Measurements from ENCODE around the gene MORN1.

Gene MORN1

GRCh38 chr1:2344121-2344681, 47.2 kb downstream of the MORN1 start:
- TF ChIP-seq TEAD4 (IDR thresholded peaks at IDR 0.05) (no peak), TCF12 (IDR thresholded peaks at IDR 0.05; ENCODE audit: low read depth) (no peak), FOXM1 (IDR thresholded peaks at IDR 0.05; ENCODE audit: borderline replicate concordance, low read depth) (no peak), YY1 (IDR thresholded peaks at IDR 0.05; ENCODE audit: low read depth) (no peak), RAD21 (IDR thresholded peaks at IDR 0.05; ENCODE audit: low read depth) (no peak)

DNA sequence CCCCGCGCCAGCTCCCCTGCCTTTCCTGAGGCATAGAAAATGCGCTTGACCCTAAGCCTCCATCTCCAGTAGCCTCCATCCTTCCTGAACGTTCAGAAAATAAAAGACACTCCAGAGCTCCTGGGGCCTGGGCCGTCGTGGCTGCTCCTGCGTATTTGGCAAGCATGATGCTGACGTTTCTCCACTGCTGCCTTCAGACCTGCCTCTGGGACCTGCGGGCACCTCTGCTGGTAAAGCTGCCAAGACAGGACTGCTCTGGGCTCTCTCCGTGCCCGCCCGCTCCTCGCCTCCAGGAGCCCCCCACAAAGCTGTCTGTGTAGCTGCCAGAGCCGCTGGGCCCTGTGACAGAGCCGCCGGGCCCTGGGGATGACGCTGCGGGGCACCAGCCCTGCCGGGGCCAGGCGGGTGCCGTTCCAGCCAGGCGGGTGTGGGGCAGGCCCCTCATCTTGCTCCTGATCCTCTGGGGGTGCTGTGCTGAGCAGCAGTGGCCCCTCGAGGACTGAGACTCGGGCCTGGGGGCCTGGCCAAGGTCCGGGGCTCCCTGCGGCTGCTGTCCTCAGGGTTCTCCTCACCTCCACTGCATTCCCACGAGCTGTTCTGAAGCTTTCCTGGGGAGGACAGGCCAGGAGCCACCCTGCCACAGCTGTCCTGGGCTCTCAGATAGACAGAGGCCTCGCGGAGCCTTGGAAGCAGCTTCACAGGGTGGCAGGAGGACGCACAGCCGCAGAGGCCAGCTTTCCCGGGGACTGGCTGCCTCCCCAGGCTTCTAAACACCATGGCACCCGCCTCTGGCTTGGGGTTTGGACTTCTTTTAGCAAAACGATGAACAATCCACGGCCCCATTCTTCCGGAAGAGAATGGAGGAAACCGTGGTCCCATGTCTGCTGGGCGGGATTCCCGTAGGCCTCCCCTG, 48.1 kb downstream of the MORN1 start:
- TF ChIP-seq TAF1 (IDR thresholded peaks at IDR 0.05; ENCODE audit: low read depth) (no peak), EP300 (IDR thresholded peaks at IDR 0.05; ENCODE audit: borderline replicate concordance) (no peak), RAD21 (IDR thresholded peaks at IDR 0.05; ENCODE audit: low read depth) (no peak), MAX (IDR thresholded peaks at IDR 0.05) (no peak), TCF12 (IDR thresholded peaks at IDR 0.05; ENCODE audit: low read depth) (no peak), TEAD4 (IDR thresholded peaks at IDR 0.05) (no peak), CEBPB (IDR thresholded peaks at IDR 0.05) (no peak), NFIC (IDR thresholded peaks at IDR 0.05) (no peak), ZBTB7A (IDR thresholded peaks at IDR 0.05; ENCODE audit: low read depth) (no peak), FOXM1 (IDR thresholded peaks at IDR 0.05; ENCODE audit: borderline replicate concordance, low read depth) (no peak), YY1 (IDR thresholded peaks at IDR 0.05; ENCODE audit: low read depth) (no peak)
- TF ChIP-seq, protein P1, sequence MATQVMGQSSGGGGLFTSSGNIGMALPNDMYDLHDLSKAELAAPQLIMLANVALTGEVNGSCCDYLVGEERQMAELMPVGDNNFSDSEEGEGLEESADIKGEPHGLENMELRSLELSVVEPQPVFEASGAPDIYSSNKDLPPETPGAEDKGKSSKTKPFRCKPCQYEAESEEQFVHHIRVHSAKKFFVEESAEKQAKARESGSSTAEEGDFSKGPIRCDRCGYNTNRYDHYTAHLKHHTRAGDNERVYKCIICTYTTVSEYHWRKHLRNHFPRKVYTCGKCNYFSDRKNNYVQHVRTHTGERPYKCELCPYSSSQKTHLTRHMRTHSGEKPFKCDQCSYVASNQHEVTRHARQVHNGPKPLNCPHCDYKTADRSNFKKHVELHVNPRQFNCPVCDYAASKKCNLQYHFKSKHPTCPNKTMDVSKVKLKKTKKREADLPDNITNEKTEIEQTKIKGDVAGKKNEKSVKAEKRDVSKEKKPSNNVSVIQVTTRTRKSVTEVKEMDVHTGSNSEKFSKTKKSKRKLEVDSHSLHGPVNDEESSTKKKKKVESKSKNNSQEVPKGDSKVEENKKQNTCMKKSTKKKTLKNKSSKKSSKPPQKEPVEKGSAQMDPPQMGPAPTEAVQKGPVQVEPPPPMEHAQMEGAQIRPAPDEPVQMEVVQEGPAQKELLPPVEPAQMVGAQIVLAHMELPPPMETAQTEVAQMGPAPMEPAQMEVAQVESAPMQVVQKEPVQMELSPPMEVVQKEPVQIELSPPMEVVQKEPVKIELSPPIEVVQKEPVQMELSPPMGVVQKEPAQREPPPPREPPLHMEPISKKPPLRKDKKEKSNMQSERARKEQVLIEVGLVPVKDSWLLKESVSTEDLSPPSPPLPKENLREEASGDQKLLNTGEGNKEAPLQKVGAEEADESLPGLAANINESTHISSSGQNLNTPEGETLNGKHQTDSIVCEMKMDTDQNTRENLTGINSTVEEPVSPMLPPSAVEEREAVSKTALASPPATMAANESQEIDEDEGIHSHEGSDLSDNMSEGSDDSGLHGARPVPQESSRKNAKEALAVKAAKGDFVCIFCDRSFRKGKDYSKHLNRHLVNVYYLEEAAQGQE (IDR thresholded peaks at IDR 0.05; ENCODE audit: low read depth), result no peak
- TF ChIP-seq, protein P2, sequence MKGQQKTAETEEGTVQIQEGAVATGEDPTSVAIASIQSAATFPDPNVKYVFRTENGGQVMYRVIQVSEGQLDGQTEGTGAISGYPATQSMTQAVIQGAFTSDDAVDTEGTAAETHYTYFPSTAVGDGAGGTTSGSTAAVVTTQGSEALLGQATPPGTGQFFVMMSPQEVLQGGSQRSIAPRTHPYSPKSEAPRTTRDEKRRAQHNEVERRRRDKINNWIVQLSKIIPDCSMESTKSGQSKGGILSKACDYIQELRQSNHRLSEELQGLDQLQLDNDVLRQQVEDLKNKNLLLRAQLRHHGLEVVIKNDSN (IDR thresholded peaks at IDR 0.05), result no peak

- TF ChIP-seq MAX (IDR thresholded peaks at IDR 0.05) (no peak), FOXM1 (IDR thresholded peaks at IDR 0.05; ENCODE audit: borderline replicate concordance, low read depth) (no peak), NFIC (IDR thresholded peaks at IDR 0.05) (no peak), EP300 (IDR thresholded peaks at IDR 0.05; ENCODE audit: borderline replicate concordance) (no peak), CREB1 (IDR thresholded peaks at IDR 0.05; ENCODE audit: low read depth) (no peak), TAF1 (IDR thresholded peaks at IDR 0.05; ENCODE audit: low read depth) (no peak), TEAD4 (IDR thresholded peaks at IDR 0.05) (no peak), TCF12 (IDR thresholded peaks at IDR 0.05; ENCODE audit: low read depth) (no peak), ZBTB7A (IDR thresholded peaks at IDR 0.05; ENCODE audit: low read depth) (no peak), RAD21 (IDR thresholded peaks at IDR 0.05; ENCODE audit: low read depth) (no peak), CEBPB (IDR thresholded peaks at IDR 0.05) (no peak), YY1 (IDR thresholded peaks at IDR 0.05; ENCODE audit: low read depth) (no peak), EGR1 (IDR thresholded peaks at IDR 0.05) (no peak)
- TF ChIP-seq, protein P2 (IDR thresholded peaks at IDR 0.05), result no peak
- TF ChIP-seq, protein P1 (IDR thresholded peaks at IDR 0.05; ENCODE audit: low read depth), result no peak
Measured at GRCh38 chr1:2342384-2343022, 48.9 kb downstream of the MORN1 start.

GRCh38 chr1:2341706-2342383, 49.5 kb downstream of the MORN1 start:
- TF ChIP-seq TCF12 (IDR thresholded peaks at IDR 0.05; ENCODE audit: low read depth), result no peak
- no peak for TF ChIP-seq NFIC (IDR thresholded peaks at IDR 0.05)
- TF ChIP-seq RAD21 (IDR thresholded peaks at IDR 0.05; ENCODE audit: low read depth), result no peak
- TF ChIP-seq, protein P1 (IDR thresholded peaks at IDR 0.05; ENCODE audit: low read depth), result no peak
- TF ChIP-seq MAX (IDR thresholded peaks at IDR 0.05), result no peak
- TF ChIP-seq EGR1 (IDR thresholded peaks at IDR 0.05), result no peak
- TF ChIP-seq, protein P2 (IDR thresholded peaks at IDR 0.05), result no peak
- TF ChIP-seq CREB1 (IDR thresholded peaks at IDR 0.05; ENCODE audit: low read depth), result no peak
- TF ChIP-seq FOXM1 (IDR thresholded peaks at IDR 0.05; ENCODE audit: borderline replicate concordance, low read depth), result no peak
- TF ChIP-seq EP300 (IDR thresholded peaks at IDR 0.05; ENCODE audit: borderline replicate concordance), result no peak
